GM18868 (cell line): Measurements from ENCODE around the gene DNAJB4.

ENCODE experiments used
- ATAC-seq: cut with Tn5 transposase; IDR thresholded peaks from one replicate; pipeline ENCODE4 v1.9.1; 2021; ENCODE audit warnings: mild to moderate bottlenecking, moderate library complexity; ENCODE audit not compliant: unreplicated experiment

DNAJB4 gene

GRCh38 chr1:78036450-78036849 lies 31.7 kb downstream of the DNAJB4 start:
- ATAC-seq: no peak

DNA sequence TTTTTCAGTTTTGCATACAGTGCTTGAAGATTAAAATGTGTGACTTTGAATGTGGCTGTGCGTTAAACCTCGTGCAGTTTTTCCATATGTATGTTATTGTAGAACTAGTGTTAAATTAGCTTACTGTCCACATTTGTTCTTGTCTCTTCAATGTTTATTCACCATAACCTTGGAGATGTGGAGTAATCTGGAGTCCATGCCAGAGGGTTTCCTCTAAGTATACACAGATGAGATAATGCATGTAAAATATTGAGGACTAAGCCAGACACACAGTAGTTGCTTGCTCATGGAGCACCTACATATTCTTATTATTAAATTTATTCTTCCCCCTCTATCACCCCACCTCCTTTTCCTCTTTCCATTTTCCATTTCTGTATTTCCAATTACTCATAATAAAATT lies 33.3 kb downstream of the DNAJB4 start:
- ATAC-seq: no peak

DNA sequence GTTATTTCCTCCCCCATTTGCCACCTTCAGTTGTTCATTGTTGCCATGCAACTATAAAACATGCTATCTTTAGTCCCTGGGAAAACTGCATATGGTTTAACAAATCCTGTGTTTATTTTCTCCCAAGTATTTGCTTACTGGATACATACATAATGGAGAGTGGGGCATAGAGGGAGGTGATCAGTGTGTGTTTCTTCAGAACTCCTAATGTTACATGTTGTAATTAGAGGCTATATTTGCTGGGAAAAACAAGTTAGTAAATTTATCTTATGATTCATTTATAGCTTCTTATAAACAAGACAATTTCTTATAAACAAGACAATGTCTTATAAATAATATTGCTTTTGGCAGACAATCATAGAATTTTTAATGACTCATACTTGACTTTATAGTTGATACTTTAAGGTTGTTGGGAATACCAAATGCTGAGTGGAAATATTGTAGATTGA lies 33.8 kb downstream of the DNAJB4 start:
- ATAC-seq: no peak

DNA sequence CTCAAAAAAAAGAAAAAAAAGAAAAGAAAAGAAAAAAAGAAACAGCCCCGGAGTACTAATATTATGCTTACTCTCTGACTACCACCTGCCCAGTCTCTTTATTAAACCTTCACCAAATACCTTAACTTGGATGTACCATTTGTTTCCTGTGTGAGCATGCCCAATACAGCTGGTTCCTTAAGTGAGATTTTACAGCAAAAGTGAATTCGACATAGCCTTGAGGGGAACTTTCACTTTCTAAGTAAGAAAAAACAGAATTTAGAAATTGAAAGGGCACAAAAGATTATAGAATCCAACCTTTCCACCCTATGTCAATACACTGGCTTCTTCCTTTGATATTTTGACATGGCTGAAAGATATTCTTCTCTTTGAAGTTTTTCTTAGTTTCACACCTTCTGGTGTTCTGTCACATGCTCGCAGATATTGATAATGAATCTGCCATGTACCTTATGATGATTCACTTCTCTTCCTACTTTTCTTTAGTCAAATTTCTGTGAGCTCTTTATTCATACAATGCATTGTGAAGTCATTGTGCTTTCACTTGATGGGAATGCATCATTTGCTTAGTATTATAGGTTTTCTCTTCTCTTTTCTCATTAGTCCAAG lies 35.8 kb downstream of the DNAJB4 start:
- ATAC-seq: peak; percentile 55

DNA sequence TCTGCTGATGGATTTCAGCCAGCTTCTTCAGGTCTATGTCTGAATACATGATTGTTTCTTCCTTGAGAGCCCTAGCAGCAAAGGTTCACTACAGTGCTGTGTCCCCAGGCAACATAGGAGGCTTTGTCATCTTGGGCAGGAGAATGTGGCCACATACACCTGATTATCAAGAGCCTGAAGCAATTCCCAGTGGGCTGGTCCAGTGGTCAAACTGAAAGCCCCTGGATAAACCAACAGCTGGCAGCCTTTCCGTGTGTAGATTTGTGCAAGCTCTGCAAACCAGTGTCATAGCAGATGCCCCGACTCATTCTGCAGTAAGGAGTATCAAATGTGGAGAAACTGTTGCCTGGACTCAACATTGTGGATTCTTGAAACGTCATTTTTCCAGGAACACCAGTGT lies 38.7 kb downstream of the DNAJB4 start:
- ATAC-seq: no peak

DNA sequence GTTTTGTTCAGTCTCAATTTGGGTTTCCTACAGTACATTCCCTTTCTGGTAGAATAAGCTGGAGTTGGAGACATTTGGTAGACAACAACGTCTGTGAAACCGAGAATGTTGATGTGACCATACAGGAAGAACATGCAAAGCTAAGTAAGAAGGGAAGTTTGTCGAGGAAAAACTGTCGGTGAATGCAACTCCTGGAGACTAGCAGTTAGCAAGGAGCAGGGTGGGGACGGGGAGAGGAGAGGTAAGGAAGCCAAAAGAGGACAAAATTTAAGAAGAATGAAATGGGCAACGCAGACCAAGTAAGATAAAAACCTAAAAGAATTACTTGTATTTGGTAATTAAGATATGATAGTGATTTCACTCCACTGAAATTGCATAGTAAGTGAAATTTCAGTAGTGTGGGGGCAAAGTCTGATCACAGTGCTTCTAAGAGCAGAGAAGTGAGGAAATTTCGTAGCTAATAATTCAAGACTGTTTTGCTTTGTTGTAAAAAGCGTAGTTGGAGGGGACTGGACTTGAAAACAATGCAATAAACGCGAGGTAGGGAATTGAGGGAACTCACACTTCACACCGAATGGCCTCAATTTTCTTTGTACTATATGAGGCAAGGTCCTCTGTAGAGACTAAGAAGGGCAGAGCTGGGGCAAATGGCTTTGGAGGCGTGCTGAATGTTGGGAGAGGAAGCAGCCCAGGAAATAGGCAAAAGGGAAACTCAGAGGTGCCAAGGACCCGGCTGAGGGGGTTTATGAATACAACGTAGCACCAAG lies 40.2 kb downstream of the DNAJB4 start:
- ATAC-seq: no peak

GRCh38 chr1:78045563-78045925 lies 40.8 kb downstream of the DNAJB4 start:
- ATAC-seq: no peak

DNA sequence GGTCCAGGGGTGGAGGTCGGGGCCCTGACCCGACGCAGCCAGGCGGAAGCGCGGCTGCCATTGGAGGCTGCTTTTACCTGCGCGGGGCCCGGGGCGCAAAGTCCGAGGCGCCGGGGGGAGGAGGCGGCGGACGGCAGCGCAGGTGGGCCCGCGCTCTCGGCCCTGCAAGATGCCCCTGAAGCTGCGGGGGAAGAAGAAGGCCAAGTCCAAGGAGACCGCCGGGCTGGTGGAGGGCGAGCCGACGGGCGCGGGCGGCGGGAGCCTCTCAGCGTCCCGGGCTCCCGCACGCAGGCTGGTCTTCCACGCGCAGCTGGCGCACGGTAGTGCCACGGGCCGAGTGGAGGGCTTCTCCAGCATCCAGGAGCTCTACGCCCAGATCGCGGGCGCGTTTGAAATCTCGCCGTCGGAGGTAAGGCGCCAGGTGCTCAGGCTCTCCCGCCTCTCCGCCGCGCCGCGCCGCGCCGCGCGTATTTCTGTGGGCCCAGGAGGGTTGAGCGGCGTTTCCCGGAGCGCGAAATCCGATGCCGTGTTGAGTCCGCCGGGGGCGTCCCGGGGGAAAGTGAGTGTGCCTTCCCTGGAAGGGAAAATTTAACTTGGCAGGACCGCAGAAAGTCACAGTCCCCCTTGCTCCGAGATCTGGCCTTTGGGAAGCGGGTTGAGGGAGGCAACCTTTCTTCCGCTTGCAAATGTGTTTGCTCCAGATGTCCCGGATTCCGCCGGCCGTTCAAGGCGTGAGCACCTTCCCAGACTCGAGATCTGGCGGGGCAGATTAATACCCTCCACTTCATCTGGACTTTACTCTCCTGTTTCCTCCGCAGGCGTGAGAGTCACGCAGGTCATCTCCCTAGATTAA lies 41.4 kb downstream of the DNAJB4 start, which contains the start of gene GIPC2:
Gene GIPC2 (plus strand): TSS at position 41 of the 853 bp plus-strand sequence. CDS start 129 bp downstream, at position 170.
- ATAC-seq: peak; percentile 56

DNA sequence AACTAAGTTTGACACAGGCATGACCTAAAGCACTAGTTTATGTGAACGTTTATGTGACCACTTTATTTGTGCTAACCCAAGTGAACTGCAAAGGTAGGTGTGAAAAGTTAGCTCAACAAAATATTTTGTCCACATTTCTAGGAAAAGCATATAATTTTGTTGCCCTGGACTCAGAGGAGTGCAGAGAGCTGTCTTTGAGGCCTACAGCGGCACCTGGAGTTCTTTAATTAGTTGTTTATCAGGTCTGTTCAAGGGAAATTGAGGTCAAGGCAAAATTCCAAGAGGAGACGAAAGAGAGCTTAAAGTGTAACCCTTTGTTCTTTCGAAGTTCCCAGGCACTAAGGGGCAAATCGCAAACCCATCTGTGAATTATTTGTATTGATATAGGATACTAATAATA lies 42.4 kb downstream of the DNAJB4 start:
- no peak for ATAC-seq

DNA sequence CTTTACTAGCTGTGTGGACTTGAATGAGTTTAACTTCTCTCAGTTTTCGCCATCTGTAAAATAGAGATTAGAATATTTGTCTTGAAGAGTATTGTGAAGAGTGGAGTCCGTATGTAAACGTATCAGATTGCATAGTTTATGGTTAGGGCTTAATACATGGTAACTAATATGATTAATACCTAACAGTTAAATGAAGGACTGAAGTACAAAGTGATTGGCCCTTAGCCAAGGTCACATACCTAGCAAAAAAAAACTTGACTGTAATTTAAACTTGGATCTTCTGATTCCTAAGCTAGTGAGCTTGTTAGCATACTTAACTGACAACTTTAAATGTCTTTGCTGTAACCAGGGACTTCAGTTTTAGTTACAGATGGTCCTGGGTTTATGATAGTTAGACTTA lies 42.9 kb downstream of the DNAJB4 start:
- no peak for ATAC-seq

DNA sequence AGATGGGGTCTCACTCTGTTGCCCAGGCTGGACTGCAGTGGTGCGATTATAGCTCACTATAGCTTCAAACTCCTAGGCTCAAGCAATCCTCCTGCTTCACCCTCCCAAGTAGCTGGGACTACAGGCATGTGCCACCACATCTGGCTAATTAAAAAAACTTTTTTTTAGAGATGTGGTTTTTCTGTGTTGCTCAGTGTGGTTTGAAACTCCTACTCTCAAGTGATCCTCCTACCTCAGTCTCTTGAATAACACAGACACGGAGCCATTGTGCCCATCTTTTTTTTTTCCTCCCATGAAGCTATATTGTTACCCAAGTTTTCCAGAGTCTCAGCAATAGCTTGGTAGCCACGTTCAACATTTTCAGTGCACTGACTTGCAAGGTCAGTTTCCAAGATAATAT lies 43.7 kb downstream of the DNAJB4 start:
- no peak for ATAC-seq

- ATAC-seq: no peak
Observed at GRCh38 chr1:78049396-78049795, 44.7 kb downstream of the DNAJB4 start.

DNA sequence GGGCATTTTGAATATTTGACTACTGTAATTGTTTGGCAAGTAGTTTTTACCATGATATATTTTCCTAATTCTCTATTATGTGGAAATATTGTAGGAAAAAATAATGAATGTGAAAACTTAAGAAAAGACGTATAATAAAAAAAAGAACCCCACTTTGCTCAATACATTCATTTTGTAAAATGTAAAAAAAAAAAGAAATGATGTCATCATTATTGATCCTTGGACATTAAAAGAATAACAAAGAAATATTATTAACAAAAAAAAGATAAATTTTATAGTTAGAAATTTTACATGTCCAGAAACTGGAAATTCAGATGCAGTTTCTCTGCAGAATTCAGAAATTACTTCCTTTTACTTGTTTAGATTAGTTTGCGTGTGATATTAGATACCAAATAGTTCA lies 46.3 kb downstream of the DNAJB4 start:
- no peak for ATAC-seq

- ATAC-seq: no peak
Observed at GRCh38 chr1:78052685-78053405, 48.1 kb downstream of the DNAJB4 start.

DNA sequence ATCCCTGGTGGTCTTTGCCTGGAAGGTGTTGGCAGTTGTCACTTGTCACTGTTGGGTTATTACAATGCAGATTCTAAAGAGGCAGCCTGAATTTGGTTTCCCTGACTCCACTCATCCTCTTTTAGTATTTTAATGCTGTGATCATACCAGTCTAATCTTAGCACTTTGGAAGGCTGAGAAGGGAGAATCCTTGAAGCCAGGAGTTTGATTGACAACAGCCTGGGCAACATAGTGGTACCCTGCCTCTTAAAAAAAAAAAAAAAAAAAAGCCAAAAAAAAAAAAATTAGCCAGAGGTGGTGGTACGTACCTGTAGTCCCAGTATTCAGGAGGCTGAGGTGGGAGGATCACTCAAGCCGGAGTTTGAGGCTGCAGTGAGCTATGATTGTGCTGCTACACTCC lies 48.8 kb downstream of the DNAJB4 start:
- ATAC-seq: no peak

DNA sequence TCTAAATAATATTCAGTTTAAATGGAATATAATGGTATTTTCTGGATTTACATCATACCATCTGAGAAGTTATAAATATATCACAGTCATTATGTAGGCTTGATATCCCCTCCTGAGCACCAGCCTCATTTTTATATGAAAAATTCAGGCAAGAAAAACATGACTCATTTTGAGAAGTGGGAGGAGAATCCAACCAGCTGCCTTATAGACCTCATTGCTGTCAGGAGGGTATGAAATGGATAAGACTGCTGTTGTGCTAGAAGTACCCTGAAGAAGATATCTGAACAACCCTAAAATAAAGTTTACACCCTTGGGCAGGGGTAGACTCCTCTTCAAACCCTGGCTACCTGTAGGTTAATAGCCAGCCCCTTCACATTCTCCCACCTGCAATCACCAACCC lies 49.8 kb downstream of the DNAJB4 start:
- peak; percentile 41 for ATAC-seq

GRCh38 chr1:78054972-78055371 lies 50.2 kb downstream of the DNAJB4 start:
- ATAC-seq: no peak

- no peak for ATAC-seq
Observed at GRCh38 chr1:78055565-78056132, 50.9 kb downstream of the DNAJB4 start.

GRCh38 chr1:78058670-78059069 lies 53.9 kb downstream of the DNAJB4 start:
- no peak for ATAC-seq

DNA sequence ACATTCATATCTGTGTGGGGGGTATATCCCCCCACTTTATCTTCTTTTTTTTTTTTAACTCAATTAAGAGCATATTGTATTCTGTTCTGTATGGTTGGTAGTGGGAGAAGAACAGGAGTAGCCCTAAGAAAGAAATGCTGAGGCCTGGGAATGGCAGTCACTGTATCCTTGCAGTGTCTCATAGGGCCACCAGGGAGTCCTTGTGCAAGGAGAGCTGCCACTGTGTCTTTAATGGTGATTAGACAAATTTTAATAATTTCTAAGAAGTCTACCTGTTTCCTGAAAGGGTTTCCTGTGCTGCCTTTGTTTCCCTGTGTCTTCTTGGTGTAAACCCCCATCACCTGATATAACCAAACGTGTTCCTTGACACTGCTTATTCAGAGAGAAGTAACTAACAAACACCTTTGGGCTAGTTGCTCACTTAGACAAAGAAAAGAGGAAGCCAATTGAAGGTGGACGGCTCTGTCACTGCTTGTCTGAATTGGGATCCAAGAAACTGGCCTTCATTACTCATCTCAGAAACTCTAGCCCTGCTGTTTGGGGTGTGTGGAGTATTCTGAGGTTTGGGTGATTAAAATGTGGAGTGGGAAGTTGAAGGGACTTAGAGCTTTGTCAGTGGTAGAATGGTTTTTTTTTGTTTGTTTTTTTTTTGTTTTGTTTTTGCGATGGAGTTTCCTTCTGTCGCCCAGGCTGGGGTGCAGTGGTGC lies 56.3 kb downstream of the DNAJB4 start:
- ATAC-seq: peak; percentile 95
